Activated naive CD4-positive, alpha-beta T cell treated with anti-CD3 and anti-CD28 coated beads, Interleukin-2, amount 50 U/mL, for 16 hours (primary cell): ENCODE measurements around the gene SAMM50.
"Not testable (repeated sequence)": the region's sequence is repeated elsewhere in the genome, so short reads cannot be mapped to it uniquely, and the experiment has no call there.

Experiments
- DNase-seq: peaks from one replicate; pipeline ENCODE4 v3.0.0-alpha.2; 2020

The SAMM50 gene

DNA sequence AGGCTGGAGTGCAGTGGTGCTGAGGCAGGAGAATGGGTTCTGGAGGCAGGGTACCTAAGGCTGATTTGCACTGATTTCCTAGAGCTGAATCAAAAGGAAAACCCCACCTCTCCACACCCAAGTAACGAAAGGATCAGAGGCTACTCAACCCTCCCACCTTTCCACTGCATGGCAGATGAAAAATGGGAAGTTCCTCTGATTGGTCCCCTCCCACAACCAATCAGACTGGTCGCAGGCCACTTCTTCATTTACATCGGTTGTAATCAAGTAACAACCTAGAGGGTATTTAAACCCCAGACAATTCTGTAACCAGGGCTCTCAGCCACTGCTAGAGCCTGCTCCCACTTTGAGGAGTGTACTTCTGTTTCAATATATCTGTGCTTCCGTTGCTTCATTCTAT, 50.3 kb downstream of the SAMM50 start:
- no peak for DNase-seq

DNA sequence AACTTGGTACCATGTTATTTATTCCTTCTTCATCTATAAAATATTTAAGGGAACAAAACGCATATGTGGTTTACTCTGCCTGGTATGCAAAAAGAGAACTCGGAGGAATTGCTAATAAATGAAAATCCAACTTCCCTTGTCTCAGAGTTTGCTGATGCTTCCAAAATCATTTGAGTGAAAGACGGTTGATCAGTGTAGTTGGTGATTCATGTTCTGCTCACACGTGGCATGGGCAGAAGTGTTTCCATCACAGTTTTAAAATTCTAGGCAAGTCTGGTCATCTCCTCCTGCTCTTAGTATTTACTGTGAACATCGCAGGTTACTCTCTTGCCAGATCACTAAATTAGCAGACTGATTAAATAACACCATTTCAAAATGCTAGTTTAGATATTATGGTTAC, 56.9 kb downstream of the SAMM50 start:
- DNase-seq = no peak

DNA sequence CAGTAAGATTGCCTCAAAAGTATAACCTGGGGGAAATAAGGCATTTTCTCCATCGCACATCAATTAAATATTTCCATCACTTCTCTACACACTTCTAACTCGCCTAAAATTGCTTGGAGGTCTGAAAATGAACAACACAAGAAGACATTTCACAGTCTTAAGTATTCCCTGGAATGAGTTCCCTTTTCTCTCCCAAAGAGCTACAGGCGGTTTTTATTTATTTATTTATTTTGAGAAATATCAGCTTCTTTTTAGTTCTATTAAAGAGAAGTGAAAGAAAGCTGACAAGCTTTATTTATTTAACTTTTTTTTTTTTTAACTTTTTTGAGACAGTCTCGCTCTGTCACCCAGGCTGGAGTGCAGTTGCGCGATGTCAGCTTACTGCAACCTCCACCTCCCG, 57.3 kb downstream of the SAMM50 start:
- DNase-seq = no peak

- DNase-seq = no peak
These were observed 59.0 kb downstream of the SAMM50 start for GRCh38 chr22:44014241-44014640.

GRCh38 chr22:44016586-44016985, 61.3 kb downstream of the SAMM50 start:
- not testable (repeated sequence) for DNase-seq

DNA sequence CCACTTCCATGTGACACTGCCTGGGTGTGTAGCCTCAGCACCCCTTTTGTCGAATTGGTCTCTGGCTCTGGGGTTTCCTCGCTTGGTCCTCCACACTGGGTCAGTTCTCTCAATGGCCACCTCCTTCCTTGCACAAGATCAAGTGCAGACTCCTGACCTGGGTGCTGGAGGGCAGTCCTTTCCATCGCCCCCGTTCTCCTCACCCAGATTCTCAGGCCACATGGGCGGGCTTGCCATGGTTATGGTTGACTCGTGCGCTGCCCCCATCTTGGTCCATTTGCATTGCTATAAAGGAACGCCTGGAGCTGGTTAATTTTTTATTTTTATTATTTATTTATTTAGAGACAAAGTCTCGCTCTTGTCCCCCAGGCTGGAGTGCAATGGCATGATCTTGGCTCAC, 63.4 kb downstream of the SAMM50 start:
- no peak for DNase-seq

DNA sequence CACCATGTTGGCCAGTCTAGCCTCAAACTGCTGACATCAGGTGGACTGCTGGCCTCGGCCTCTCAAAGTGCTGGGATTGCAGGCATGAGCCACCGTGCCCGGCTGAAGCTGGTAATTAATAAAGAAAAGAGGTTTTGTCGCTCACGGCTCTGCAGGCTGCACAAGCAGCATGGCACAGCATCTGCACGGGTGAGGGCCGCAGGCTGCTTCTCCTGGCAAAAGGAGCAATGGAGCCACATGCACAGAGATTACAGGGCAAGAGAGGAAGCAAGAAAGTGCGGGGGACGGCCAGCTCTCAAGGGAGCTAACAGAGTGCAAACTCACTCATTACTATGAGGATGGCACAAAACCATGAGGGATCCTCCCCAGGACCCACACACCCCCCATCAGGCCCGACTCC, 64.2 kb downstream of the SAMM50 start:
- DNase-seq = no peak

DNA sequence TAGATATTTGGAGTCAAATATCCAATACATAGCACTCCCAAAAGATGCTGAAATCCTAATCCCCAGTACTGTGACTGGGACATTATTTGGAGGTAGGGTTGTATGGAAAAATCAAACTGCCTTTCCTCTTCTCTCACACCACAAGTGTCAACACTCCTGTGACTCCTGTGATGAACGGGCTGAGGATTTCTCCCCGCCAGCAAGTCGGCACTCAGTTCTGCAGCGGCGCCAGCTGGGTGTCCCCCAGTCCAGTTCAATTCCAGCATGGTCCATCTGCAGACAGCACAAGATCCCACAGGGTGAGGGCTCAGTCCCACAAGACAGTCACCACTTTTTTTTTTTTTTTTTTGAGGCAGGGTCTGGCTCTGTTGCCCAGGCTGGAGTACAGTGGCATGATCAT, 64.6 kb downstream of the SAMM50 start:
- DNase-seq = no peak

GRCh38 chr22:44020981-44021380, 65.7 kb downstream of the SAMM50 start:
- no peak for DNase-seq

GRCh38 chr22:44023404-44024287, 68.4 kb downstream of the SAMM50 start:
- DNase-seq = no peak

- DNase-seq = no peak
These were observed 69.2 kb downstream of the SAMM50 start, which contains the start of gene PARVB for GRCh38 chr22:44024288-44024921. Gene PARVB, plus strand, starts transcription at chr22:44024302. Its CDS starts 38 bp downstream, at chr22:44024340.

- DNase-seq = no peak
These were observed 70.2 kb downstream of the SAMM50 start for GRCh38 chr22:44025171-44026065.

DNA sequence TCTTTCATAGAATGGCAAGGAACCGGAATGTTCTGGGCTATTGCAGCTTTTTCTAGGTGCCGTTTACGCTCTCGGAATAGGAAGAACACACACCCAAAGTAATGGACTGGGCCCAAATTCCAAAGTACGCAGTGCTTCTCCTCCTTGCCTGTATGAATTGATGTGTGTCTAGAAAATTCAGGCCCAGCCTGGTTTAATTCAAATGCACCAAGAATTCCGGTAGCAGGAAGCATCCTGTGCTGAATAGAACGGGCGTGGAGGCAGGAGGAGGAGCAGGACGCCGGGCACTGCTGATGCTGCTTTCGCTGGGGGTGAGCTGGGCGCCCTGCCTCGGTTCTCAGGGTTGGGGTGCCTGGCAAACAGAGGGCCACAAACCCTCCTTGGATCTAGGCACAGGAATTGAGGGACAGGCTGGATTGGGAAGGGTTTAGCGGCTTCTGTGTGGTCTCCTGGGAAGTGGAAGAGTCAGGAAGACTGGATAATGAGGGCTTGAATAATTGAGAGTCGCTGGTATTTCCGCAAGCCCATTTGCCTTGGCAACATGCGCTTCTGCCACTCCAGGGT, 70.9 kb downstream of the SAMM50 start:
- no peak for DNase-seq

DNA sequence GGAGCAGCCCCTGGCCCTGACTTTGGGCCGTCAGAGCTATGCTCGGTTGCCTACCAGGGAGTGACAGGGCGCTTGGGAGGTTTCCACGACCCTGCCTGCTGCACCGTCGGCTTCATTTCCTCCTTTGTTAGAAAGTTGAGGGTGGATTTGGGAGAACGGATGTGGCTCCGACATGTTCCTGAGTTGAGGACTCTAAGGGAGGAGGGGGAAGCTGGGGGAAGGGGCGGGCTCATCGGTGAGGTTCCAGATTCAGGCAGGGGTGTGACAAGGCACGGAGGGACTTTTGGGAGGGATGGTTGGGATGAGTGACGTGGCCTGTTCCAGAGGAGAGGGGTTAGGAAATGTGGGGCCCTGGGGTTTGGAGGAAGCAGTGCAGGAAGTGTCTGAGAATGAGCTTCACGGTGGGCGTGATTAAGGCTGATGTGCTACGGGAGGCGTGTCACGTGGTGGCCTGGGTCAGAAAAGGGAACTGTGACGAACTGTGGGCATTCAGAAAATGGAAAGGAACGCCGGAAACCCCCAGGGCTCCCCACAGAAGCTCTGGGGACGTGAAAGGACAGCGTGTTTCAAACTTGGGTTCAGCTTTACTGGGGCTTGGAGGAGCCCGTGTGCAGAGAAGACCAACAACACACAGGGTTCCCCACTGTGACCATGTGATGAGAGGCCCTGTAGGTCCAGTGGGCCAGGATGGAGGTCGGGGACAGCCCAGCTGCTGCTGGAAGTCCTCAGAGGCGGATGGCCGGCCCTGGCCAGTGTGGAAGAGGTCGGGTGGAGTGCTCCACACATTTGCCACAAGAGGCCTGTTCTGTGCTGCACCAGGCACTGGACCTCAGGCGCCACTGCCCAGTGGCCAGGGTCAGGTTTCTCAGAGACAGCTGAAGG, 71.6 kb downstream of the SAMM50 start:
- DNase-seq = no peak

DNA sequence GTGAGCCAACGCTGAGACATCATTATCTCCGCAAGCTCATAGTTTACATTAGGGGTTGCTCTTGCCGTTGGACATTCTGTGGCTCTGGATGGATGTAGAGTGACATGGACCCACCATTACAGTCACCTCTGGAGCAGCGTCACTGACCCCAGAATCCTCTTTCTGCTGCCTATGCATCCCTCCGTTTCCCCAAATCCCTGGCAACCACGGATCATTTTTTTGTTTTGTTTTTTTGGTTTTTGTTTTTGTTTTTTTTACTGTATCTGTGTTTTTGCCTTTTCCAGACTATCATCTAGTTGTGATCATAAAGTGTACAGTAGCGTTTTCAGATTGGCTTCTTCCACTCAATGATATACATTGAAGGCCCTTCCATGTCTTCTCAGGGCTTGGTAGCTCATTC, 72.8 kb downstream of the SAMM50 start:
- DNase-seq = no peak

GRCh38 chr22:44029069-44029468, 73.8 kb downstream of the SAMM50 start:
- DNase-seq = no peak

GRCh38 chr22:44030051-44030701, 74.9 kb downstream of the SAMM50 start:
- DNase-seq = no peak

- DNase-seq = no peak
These were observed 75.5 kb downstream of the SAMM50 start for GRCh38 chr22:44030702-44031082.

DNA sequence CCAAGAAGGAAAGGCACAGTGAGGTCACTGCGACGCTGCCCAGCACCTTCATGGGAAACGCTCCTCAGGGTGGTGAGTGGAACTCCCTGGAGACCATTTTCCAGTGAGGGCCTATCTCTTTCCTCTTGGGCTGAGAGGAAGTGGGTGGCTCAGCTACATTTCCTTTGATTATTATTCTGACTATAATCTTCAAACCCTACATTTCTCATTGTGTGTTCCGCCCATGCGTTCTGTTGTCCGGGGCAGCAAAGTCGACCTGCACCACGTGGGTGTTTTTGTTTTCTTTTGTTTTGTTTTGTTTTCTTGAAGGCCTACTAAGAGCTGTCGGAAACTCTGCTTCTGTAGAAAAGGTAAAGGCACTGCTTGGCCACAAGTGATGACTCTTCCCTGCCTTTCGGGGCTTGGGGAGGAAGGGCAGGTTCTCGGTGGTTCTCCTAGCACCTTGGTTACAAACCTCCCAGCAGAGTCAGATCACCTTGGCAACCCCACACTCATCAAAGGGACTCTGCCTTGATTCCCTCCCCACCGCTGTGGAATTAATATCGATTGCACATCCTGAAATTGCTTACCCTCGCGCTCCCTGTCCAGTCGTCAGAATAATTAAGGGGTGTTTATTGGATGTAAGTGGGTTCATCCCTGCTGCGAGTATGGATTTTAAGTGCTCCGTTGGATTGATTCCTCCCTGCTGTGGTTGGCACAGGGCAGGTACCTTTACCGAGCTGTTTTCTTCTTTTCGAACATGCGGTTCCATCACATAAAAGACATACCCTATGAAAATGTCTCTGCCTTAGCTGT, 76.1 kb downstream of the SAMM50 start:
- DNase-seq = no peak

GRCh38 chr22:44032126-44032730, 77.0 kb downstream of the SAMM50 start:
- no peak for DNase-seq
